KG1 (cell line): ENCODE measurements around the gene AOPEP.

Source experiments
- DNase-seq: peaks from one replicate; lab custom pipeline; 2025; lab: John Stamatoyannopoulos, UW

AOPEP gene

DNA sequence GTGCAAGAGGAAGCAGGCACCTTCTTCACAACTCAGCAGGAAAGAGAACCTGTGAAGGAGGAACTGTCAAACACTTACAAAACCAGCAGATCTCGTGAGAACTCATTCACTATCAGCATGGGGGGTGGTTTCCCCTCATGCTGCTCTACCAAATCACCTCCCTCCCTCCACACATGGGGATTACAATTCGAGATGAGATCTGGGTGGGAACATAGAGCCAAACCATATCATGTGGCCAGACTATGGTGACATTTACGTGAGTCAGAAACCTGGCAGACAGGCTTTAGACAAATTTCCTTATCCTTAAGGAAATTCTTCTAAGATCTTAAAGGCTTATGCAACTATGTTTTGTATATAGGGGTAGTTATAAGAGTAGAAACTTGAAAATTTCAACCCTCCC is 8.7 kb upstream of the AOPEP start:
- no peak for DNase-seq

DNA sequence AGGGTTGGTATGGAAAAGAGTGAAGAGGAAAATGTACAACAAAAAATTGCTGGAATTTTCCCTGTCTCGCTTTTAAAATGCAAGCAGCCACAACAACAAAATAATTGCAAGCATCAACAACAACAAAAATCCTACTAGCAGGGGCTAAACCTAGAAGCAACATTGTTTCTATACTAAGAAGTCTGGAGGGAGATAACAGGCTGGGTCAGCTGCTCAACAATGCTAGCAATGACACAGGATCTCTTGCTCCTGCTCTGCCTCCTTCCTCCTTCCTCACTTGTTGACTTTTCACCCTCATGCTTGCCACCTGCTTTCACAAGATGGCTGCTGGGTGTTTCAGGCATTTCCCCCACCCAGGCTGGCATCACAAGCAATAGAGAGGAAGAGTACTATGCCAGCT is 7.6 kb upstream of the AOPEP start:
- DNase-seq = no peak

DNA sequence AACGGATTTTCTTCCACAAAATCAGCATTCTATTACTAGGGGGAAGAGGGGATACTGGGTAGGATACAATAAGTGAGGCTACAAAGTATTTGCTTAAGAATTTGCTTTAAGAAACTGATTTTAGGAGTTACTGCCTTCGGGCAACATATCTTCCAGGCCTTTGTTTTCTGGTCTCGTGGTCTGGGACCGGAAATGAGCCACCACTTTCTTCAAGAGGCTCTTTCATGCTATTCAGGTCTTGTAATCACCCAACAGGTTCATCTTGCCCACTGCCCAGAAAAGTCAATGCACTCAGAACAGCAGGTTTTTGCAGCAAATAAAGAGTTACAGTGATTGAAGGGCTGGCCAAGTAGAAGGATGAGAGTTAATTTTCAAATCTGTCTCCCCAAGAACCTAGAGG is 6.6 kb upstream of the AOPEP start:
- no peak for DNase-seq

DNA sequence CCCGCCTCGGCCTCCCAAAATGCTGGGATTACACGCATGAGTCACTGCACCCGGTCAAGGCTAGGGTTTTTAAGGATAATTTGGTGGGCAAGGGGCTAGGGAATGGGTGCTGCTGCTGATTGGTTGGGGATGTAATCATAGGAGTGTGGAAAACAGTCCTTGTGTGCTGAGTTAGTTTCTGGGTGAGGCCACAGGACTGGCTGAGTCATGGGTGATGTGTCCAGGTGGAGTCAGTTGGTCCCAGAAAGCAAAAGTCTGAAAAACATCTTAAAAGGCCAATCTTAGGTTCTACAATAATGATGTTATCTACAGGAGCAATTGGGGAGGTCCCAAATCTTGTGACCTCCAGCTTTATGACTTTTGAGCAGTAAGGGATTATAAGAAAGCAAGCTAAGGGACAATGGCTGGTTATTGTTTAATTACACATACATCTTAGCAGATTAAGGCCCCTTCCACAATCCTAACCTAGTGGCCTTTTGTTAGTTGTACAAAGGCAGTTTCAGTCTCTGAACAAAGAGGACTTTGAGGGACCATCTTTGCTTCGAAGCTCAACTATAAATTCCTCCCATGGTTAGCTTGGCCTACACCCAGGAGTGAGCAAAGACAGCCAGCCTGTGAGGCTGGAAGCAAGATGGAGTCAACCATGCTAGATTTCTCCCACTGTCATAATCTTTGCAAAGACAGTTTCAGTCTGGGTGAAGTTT is 5.5 kb upstream of the AOPEP start:
- DNase-seq = no peak

DNA sequence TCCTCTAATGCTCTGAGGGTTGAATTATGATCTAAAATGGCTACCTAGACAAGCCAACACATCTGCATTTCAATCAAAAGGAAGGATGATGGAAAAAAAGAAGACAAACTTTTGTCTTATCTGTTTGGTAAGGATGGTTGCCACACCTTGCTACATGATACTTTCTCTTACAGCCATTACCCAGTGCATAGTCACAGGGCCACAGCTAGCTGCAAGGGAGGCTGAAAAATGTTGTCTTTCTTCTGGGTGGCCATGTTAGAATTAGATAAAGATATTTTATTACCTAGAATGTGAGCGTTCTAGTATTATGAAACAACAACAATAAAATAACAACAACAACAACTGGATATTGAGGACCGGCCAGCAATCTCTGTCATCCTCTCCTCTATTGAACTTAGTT is 4.7 kb upstream of the AOPEP start:
- DNase-seq = no peak

DNA sequence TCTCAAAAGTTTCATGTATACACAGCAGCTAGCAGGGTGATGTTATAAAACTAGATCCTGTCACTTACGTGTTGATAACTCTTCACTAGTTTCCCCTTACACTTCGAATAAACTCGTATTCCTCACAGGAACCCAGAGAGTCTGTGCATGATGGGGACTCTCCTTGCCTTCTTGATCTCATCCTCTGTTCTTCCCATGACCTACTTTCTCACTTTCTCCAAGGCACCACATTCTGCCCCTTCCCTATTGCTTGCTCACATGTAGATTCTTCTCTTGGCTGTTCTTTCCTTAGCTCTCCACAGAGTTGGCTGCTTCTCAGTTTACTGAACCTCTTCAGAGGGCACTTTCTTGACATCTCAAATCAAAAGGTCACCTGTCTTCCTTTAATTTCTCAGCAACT is 1.2 kb upstream of the AOPEP start:
- DNase-seq = no peak

DNA sequence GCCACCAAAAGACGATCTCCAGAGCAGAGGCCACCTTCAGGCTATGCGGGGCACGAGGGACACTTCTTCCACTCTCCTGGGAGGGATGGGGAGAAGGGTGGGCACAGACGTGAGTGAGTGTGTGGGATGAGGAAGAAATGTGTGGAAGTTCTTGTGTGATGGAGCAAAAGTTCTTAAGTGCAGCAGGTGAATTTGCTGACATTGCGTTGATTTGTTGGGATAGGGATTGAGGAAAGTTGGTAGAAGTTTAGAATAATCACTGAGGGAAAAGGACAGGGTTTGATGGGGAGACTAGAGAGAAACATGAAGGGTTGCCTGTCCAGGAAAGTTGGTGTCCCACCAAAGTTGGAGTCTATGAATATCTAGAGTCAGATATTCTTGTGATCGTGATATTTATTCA is 2.2 kb downstream of the AOPEP start:
- DNase-seq = no peak

DNA sequence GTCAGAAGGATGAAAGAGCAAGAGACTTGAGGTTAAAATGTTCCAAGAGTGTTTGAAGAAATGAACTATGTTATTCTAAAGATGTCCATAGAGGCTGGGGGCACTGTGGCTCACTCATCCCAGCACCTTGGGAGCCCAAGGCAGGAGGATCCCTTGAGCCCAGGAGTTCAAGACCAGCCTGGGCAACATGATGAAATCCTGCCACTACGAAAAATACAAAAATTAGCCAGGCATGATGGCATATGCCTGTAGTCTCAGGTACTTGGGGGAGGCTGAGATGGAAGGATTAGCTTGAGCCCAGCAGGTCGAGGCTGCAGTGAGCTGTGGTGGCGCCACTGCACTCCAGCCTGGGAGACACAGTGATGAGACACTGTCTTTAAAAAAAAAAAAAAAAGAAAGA is 2.7 kb downstream of the AOPEP start:
- no peak for DNase-seq

DNA sequence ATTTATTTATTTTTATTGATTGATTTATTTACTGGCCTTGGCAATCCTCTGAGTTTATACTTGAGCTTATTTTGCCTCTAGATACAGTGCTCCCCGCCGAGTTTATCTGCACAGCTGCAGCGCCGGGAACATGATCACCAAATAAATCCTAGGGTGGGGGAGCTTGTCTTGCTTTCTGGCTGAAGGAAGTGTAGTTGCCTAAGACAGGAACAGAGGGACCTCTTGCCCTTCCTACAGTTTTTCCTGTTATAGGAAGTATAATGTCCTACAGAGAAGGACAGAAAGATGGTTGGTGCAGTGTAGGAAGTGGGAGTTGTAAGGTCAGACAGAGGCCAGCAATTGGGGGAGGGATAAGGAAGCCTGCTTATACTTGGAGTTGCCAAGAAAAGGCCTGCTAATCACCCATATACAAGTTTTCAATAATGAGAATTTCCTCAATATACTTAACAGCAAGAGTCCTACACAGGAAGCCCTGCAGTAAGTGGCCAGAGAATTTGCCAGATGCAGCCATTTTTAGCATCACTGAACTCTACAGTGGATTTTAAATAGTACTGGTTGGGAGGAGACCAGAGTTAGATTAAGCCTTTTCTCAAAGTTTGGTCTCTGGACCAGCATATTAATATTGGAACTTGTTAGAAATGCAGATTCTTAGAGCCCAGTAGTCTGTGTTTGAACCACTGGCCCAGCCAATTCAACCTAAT is 7.7 kb downstream of the AOPEP start:
- DNase-seq = peak; percentile 47

DNA sequence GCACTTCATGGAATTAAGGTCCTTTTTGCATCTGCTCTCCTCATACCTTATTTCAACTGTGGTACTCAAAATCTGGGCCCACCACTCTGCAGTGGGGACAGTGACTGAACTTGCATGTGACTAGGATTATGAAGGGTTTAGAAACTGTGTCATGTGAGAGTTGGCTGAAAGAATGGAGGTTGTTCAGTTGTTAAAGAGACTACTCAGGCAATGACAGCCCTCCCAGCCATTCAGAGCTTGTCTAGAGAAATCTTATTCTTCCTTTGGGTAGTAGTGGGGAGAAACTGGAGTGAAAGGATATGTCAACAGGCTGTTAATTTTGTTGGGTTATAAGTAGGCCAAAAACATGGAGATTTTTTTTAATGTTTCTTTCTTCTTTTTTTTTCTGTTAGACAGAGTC is 10.3 kb downstream of the AOPEP start:
- DNase-seq = no peak

DNA sequence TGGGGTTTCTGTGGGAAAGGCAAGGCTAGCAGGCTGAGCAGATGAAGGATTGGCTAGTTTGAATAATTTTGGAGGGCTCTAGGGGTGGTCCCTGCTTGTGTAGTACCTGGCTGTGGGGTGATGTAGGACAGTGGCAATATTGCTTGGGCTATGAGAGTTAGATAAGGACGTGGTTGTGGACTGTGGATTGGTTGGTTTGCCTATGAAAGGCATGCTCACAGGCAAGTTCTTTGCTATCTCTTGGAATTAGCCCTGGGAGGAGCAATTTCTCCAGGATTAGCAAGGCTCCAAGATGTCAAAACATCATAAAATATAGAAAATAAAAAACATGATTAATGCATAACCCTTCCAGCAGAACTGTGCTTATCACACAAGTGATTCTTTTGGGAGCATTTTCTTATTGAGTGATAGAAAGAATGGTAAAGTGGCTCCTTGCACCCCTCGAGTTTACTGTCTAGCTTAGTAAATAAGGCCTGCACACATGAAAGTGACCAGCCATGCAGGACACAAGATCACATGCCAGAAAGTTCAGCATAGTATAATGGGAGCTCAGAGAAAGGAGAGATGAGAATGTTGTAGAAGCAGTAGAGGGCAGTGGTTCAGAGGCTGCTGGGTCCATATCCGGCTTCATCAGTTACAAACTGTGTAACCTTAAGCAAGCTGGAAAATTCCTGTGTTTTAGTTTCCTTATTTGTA is 13.8 kb downstream of the AOPEP start:
- no peak for DNase-seq

DNA sequence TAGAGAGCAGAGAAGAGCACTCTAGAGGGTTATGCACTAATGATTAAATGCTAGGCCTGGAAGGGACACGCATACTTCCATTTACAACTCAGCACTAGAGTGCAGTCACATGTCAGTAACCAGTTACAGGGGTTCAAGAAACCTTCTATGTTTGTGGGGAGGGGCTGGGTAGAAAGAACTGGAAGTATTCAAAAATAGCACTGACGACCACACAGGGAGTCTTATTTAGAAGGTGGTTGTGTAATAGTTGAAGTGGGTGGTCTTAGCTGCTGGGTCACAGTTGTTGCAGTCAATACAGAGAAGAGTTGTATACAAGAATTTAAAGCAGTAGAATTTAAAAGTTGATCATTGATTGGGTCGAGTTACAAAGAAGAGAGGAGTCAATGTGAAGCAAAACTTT is 15.4 kb downstream of the AOPEP start:
- DNase-seq = no peak

DNA sequence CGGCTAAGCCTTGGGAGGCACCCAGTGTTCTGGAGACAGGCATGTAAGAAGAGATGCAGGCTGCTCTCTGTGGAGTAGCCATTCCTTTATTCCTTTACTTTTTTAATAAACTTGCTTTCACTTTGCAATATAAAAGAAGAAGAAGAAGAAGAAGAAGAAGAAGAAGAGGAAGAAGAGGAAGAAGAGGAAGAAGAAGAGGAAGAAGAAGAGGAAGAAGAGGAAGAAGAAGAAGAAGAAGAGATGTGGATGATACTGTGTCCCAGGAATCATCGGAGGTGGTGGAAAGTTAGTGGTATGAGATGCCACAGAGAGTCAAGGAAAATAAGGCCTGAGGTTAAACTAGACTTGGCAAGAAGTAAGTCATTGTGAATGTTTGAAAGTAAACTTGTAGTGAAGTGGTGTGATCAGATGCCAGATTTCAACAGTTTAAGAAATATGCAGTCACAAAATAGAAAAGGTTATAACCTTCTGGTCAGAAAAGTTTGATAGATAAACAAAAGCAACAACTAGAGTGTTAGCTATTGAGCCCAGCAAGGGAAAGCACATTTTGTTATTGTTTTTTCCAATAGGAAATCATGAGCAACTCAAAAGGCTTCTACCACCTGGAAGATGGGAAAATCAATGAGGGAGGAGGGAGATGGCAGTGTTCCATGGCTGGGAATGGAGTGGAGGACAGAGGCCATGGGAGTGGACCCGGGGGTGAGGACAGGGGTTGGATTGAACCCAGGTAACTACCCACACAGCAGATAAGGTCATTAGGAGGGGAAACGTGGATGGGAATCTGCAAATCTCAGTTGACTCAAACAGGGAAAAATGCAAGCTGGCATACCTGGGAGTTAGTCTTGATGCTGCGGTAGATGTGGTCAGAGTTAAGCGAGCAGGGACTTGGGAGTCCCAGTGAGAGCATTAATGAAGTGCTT is 16.8 kb downstream of the AOPEP start:
- no peak for DNase-seq

DNA sequence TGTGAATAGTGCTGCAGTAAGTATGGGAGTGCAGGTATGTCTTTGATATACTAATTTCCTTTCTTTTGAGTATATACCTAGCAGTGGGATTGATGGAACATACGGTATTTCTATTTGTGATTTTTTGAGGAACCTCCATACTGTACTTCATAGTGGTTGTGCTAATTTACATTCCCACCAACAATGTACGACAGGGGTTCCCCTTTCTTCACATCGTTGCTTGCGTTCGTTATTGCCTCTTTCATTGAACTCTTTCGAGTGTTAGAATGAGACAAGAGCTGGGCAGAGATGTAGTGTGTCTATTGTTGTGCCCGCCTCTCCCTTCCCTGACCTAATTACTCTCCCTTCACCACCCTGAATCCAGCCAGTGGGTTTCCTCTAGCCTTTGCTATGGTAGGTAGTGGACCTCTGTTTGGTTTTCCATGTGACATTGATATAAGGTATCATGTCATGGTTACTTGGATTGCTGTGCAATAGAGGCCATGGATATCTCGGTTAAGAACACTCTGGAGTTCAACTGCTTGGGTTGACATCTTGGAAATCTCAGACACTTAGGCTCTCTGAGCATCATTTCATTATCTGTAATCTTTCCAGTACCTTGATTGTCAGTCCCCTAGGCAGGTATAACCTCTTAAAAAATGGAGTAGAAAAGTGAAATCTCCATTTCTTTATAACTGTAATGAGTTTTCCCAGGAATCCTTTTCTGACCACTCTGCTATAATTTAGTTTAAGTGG is 19.5 kb downstream of the AOPEP start:
- no peak for DNase-seq

DNA sequence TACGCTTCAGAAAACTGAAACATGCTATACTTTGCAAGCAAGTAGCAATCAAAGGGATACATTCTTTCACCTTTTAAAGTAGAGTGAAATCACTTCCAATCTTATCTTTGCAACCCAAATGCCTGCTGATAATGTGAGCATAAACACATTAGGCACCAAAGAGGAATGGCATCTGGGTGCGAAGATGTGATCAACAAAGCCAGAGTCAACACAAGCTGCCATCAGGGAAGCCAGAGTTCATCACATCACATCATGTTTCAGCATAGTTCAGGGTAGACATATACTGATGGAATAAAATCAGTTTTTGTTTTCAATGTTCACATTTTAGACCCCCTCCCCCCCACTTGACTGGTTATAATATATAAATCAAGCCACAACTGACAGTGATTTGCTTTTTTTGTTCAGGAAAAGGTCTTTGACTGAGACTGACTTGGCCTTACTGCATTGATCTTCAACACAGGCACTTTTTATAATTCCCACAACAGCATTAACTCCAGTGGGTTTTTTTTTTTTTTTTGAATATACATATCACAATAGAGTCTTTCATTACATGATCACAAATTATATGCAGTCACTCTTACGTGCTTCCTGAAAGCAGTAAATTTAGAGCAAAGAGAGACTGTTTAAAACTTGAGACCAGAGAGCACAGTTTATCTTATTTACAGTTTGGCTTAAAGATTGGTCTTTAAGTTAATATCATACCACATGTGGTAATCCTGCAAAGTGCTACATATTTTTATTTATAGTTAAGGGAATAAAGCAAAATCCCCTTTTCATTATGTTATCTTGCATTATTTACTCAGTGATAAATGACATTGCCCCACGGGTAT is 20.3 kb downstream of the AOPEP start:
- no peak for DNase-seq

DNA sequence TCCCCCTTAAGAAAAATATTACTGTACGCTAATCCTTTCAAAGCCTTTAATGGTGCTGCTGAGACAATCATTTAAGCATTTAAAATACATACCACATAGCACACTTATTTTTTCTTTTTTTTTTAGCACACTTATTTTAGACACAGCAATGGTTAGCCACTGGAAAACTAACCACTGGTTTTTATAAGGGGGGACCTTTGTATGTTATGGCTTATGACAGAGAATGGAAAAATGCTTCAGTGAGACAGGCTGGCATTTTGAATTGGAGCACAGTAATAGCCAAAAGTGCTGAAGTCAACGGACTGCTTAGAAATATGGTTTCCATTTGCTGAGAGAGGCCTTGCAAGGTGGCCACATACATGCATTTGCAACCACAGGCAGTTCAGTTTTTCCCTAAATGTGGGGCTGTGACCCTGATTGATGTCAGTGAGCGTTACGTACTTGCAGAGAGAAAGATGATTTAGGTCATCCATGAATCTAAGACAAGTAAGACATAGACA is 28.5 kb downstream of the AOPEP start:
- DNase-seq = no peak

DNA sequence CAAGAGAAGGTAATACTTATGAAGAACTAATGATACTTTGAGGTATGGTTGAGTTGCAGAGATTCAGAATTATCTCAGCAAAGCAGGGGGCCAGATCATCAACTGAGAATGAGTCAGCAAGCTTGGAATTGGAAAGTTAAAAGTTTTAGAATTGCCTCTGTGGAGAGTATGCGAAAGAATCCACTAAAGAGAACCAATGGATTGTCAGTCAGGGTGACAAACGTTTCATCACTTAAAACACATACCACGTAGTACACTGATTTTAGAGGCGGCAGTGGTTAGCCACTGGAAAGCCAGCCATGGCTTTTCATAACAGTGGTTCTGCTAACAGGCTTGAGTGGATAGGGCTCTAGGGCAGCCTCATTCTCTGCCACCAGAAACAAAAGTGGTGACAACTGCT is 30.7 kb downstream of the AOPEP start:
- DNase-seq = no peak

DNA sequence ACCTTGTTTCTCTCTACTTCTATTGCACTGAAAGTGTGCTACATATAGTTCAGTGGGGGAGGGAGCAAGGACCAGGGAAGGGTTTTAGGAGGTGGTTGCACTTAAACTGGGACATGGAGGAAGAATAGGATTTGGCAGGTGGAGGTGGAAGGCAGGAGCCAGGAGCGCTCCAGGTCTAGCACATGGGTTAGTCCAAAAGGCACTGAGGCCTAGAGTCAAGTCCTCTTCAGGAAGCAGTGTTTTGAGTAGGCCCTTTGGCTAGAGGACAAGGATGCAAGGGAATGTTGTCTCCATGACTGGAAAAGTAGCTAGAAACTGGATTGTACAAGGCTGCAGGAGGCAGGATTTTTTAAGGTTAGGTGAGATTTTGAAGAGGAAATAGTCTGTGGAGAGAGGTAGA is 31.5 kb downstream of the AOPEP start:
- no peak for DNase-seq

DNA sequence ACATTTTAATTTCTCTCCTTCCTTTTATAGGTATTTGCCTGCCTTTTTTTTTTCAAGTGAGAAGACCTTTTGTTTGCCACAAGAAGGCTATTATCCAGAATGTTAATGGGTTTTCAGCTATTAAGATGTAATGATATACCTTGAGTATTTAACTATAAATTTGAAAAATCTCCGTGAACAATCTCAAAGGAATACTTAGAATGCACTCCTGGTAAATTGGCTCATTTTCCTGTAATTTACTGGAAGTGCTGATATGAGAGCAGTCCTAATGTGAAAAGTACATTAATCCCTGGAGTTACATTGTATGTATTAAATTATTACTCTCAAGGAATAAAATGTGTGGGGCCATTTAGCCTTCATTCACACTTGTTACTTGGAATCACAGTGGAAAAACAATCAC is 32.4 kb downstream of the AOPEP start:
- no peak for DNase-seq

DNA sequence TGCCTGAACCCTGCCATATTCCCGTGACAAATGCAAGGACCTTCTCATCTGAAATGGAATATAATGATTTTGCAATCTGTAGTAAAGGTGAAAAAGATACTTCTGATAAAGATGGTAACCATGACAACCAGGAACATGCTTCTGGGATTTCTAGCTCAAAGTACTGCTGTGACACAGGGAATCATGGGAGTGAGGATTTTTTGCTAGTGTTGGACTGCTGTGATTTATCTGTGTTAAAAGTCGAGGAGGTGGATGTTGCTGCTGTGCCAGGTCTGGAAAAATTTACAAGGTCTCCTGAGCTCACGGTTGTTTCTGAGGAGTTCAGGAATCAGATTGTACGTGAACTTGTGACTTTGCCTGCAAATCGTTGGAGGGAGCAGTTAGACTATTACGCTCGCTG is 33.5 kb downstream of the AOPEP start:
- no peak for DNase-seq

DNA sequence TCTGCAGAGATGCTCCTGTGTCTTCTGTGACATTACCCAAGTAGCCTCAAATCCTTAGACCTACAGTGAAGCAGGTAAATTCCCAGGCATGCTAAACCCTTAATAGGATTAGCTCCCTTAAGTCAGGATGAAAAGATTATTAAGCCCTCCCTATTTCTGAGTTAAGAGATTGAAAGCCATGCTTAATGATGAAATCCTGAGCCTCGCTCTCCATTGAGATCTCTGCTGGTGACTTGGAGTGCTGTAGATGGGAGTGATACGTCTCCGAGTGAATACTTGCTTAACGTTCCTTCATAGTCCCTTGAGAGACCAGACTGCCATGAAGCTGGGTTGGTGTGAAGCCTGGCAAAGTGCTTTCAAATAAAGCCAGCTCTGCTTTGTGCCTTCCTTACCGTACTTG is 34.2 kb downstream of the AOPEP start:
- no peak for DNase-seq
